ENCODE data around the gene APOBEC4.

DNA sequence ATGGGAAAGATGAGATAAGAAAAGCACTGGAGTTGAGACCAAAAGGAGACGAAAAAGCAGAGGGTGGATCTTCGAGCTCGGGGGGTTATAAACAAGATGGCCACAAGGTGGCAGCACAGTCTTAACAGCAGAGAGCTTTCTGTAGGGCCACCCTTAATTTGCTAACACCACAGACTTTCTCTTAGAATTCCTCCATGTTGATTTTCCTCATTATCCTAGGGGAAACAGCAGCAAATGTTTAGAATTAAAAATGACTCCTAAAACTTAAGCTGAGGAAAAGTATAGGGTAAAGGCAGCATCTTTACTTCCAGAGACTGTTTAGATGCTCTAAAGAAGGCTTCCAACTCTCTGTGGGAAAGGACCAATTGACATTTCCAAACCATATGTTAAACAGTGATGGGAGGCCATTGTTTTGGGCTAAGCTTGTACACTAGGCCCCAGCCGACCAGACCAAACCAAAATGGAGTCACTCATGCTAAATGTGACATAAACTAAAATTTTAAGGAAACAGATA, 2.5 kb upstream of the APOBEC4 start:
- no peak for TF ChIP-seq FOSL1 (tag; conservative IDR thresholded peaks at IDR 0.05)
- TF ChIP-seq ZSCAN29 (IDR thresholded peaks at IDR 0.05) = no peak
- TF ChIP-seq, protein P1, sequence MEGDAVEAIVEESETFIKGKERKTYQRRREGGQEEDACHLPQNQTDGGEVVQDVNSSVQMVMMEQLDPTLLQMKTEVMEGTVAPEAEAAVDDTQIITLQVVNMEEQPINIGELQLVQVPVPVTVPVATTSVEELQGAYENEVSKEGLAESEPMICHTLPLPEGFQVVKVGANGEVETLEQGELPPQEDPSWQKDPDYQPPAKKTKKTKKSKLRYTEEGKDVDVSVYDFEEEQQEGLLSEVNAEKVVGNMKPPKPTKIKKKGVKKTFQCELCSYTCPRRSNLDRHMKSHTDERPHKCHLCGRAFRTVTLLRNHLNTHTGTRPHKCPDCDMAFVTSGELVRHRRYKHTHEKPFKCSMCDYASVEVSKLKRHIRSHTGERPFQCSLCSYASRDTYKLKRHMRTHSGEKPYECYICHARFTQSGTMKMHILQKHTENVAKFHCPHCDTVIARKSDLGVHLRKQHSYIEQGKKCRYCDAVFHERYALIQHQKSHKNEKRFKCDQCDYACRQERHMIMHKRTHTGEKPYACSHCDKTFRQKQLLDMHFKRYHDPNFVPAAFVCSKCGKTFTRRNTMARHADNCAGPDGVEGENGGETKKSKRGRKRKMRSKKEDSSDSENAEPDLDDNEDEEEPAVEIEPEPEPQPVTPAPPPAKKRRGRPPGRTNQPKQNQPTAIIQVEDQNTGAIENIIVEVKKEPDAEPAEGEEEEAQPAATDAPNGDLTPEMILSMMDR (IDR thresholded peaks at IDR 0.05 in 2 of 3, conservative IDR thresholded peaks at IDR 0.05 in 1 of 3; ENCODE audit: insufficient read depth in 2 of 3, low read depth in 1 of 3, low read length in 3 of 3) = peak; percentile 82 to 95 (median 88)
- TF ChIP-seq ZFP1 (CRISPR knock-in tag; IDR thresholded peaks at IDR 0.05) = no peak
- TF ChIP-seq ZZZ3 (IDR thresholded peaks at IDR 0.05) = no peak
- no peak for TF ChIP-seq NR4A1 (CRISPR knock-in tag; IDR thresholded peaks at IDR 0.05)
- no peak for TF ChIP-seq NR4A1 (tag; IDR thresholded peaks at IDR 0.05)
- no peak for TF ChIP-seq ZNF431 (CRISPR knock-in tag; IDR thresholded peaks at IDR 0.05)
- no peak for TF ChIP-seq POLR2AphosphoS5 (IDR thresholded peaks at IDR 0.05; ENCODE audit: control insufficient read depth, insufficient read depth, low read depth, low read length)
- TF ChIP-seq FUS (optimal IDR thresholded peaks at IDR 0.05; ENCODE audit: low read depth, low read length) = no peak
- no peak for TF ChIP-seq POLR2A (conservative IDR thresholded peaks at IDR 0.05)
- TF ChIP-seq POLR2AphosphoS2 (IDR thresholded peaks at IDR 0.05; ENCODE audit: low read length) = no peak
